Omental fat pad (tissue), 4 donors: ENCODE results near the gene ATG5. TPM values are rescaled to one million over a fixed set of nuclear protein-coding genes. Genes with fewer than 3 reads are reported as not detected.

ENCODE experiments used
- ATAC-seq: fragments of 150-250 bp; one replicate; pipeline ENCODE4 v1.9.1; 2016; ENCODE audit warnings: mild to moderate bottlenecking, moderate library complexity; ENCODE audit not compliant: low FRiP score
- DNase-seq: peaks from one replicate; pipeline ENCODE4 v3.0.0-alpha.2; 2019; ENCODE audit warnings: low spot score
- CTCF ChIP-seq, 3 donors: fragments of 450-650 bp; IDR thresholded peaks; one replicate each; pipeline ENCODE4 v1.5.1; 2016 to 2017; ENCODE audit warnings: antibody characterized with exemption in 3 of 3, mild to moderate bottlenecking in 3 of 3, moderate library complexity in 2 of 3
- total RNA-seq, 4 donors: library from RNA; depleted of rRNA; stranded (reverse); fragments of >200 nt; gene quantifications; one replicate each; pipeline ENCODE4 v1.1.0, GENCODE V29; 2016

ATG5 gene
- total RNA-seq, 4 donors from 2014 or later, result 27.8 to 40.0 (median 31.8) TPM

GRCh38 chr6:106225581-106225980 lies 100.0 kb downstream of the ATG5 start:
- DNase-seq (no peak), ATAC-seq (no peak)
- no peak for TF ChIP-seq CTCF (IDR thresholded peaks at IDR 0.05)

DNA sequence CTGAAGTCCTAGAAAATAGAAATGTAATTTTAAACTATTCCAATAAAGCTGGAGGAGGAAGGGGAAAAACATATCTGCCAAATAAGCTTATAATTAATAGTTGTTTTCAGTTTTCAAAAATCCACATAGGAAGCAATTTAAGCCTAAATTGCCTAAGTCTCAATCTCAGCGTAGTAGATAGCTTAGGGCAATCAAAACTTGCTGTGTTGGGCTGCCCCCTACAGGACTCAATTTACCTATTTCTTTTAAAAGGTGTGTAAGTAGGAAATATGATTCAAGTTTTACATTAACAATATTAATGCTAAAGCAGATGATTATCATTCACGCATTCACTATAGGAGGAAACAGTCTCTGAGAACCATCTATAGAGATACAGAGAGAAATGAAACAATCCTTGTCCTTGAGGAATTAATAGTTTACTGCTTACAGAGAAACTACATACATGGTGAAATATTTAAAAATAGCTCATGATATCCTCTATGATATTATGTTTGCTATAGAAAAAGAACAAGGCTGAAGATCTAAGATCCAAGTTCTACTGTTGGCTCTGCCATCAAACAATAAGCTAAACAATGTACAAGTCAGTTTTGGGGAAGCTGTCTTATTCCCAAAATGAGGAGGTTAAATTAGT lies 102.1 kb downstream of the ATG5 start:
- ATAC-seq (no peak), DNase-seq (no peak)
- peak in 1 of 3 donors; percentile 27 for TF ChIP-seq CTCF (IDR thresholded peaks at IDR 0.05)

- no peak for ATAC-seq
- no peak for TF ChIP-seq CTCF (IDR thresholded peaks at IDR 0.05)
- no peak for DNase-seq
Observed at GRCh38 chr6:106220485-106220884, 105.1 kb downstream of the ATG5 start.

DNA sequence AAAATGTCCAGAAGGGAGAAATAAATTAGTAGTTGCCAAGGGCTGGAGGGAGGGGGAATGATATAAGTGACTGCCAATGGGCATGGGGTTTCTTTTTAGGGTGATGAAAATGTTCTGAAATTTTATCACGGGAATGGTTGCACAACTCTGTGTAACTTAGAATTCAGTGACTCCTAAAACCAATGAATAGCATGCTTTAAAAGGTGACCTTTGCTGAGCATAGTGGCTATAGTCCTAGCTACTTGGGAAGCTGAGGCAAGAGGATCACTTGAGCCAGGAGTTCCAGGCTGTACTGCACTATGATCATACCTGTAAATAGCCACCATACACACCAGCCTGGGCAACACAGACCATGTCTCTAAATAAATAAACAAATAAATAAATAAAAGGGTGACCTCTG lies 109.0 kb downstream of the ATG5 start:
- TF ChIP-seq CTCF (IDR thresholded peaks at IDR 0.05), result no peak
- ATAC-seq (no peak), DNase-seq (no peak)

DNA sequence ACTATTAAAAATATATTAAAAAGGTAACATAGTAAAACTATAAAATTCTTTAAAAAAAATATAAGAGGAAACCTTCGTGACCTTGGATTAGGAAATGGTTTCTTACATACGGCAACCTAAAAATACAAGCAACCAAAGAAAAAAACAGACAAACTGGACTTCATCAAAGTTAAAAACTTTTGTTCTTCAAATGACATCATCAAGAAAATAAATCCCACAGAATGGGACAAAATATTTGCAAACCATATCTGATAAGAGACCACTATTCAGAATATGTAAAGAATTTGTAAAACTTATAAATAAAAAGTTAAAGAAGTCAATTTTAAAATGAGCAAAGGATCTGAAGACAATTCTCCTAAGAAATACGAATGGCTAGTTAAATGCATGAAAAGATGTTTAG lies 110.0 kb downstream of the ATG5 start:
- TF ChIP-seq CTCF (IDR thresholded peaks at IDR 0.05), result no peak
- ATAC-seq (no peak), DNase-seq (no peak)

DNA sequence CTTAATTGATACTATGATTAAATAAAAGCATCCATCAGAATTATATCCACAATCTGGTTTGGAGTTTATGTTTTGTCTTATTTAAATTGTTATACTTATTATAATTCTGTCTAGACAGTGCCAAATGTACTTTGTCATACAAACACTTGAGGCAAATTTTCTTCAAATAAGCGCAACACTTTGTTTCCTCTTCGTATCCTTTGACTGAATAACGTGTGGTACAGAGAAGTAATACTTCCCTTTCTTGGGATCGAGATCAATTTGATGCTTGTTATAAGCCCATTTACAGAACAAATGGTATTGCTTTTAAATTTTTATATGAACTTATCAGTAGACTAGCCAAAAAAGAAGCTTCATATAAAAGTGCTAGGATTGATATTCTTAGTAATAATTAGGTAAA lies 111.0 kb downstream of the ATG5 start:
- TF ChIP-seq CTCF (IDR thresholded peaks at IDR 0.05), result no peak
- no peak for DNase-seq
- no peak for ATAC-seq

GRCh38 chr6:106213660-106214289 lies 111.8 kb downstream of the ATG5 start:
- DNase-seq (no peak), ATAC-seq (no peak)
- no peak for TF ChIP-seq CTCF (IDR thresholded peaks at IDR 0.05)
